ACHN (cell line): ENCODE measurements around the gene TIAM2.
"Not testable (repeated sequence)": the region's sequence is repeated elsewhere in the genome, so short reads cannot be mapped to it uniquely, and the experiment has no call there.

Experiments
- DNase-seq: peaks from one replicate; pipeline ENCODE4 v3.0.0-alpha.2; 2015
- in situ Hi-C: cut with HindIII; loops from 2 replicates; pipeline ENCODE4 v1.10.0; 2017; ENCODE audit warnings: low sequenced_read_pairs, low pct_ligation_motif_present, low pct_unique_long_range_greater_than_20kb

Gene TIAM2

DNA sequence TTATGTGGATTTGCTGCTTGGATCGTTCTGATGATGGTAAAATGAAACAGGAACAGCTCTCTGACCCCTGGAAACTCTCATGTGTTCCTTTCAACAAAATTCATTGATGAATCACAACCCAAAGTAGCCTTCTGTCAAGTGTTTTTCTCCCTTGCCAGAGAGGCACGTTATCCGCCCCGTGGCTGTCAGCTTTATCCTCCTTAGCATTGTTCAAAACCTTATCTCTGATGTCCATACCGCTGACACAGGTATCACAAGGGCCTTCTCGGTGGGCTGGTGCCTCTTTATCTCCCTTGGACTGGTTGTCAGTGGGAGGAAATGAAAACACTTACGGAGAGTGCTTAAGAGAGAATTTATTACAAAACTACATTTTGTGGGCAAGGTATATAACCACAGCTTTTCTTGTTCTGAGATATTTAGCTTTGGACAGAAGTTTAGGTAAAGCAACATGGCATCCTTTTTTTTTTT lies 84.9 kb downstream of the TIAM2 start:
- in situ Hi-C loops = no loop called here
- no peak for DNase-seq

- in situ Hi-C loops = no loop called here
- no peak for DNase-seq
Measured at GRCh38 chr6:155080881-155081845, 86.0 kb downstream of the TIAM2 start.

GRCh38 chr6:155084431-155085123 lies 89.5 kb downstream of the TIAM2 start:
- no peak for DNase-seq
- in situ Hi-C loops = no loop called here

DNA sequence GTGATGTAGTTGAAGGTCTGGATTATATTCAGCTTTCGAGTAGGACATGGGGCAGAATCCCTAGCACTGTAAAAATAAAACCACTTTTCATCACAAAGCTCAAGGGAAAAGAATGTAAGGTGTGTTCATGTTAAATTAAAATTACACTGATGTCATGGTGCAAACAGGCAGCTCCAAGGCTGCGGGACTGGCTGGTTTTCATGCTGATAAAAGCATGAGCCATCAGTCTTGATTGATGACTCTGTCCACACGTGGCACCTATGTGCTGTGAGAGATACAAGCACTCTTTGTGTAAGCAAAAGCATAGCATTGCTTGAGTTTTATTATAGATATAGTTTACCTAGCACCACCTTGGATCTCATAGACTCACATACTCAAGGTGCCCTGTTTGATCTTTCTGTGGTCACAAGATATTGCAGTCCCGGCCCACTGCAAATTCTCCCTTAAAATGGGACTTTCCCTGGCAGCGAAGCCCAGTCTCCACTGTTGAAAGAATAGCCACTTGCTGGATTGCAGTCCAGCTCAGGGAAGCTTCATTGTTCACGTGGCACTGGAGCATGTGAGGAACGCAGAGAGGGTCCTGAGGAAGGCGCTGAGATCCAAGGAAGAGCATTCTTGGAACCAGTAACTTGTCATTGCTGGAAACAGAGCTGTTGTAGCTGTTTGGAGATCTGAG lies 90.6 kb downstream of the TIAM2 start:
- in situ Hi-C loops = no loop called here
- peak; percentile 9 for DNase-seq

- no peak for DNase-seq
- in situ Hi-C loops = no loop called here
Measured at GRCh38 chr6:155088856-155089255, 93.7 kb downstream of the TIAM2 start.

- peak; percentile 3 for DNase-seq
- in situ Hi-C loops = no loop called here
Measured at GRCh38 chr6:155089746-155090145, 94.6 kb downstream of the TIAM2 start.

- peak; percentile 4 for DNase-seq
Measured at GRCh38 chr6:155090166-155090565, 95.1 kb downstream of the TIAM2 start.

DNA sequence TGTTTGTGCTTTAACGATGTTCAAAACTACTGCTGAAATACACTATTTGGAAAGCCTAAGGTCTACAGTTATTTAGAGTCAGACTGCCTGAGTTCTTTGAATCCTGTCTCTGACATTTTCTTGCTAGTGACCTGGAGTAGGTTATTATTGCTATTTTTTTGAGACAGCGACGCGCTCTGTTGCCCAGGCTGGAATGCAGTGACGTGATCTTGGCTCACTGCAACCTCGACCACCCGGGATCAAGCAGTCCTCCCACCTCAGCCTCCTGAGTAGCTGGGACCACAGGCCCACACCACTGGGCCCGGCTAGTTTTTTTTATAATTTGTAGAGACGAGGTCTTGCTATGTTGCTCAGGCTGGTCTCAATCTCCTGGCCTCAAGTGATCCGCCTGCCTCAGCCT lies 96.6 kb downstream of the TIAM2 start:
- DNase-seq = no peak
- in situ Hi-C loops = no loop called here

More at GRCh38 chr6:155090166-155090565, 95.1 kb downstream of the TIAM2 start:
- in situ Hi-C loops = no loop called here

- in situ Hi-C loops = no loop called here
- no peak for DNase-seq
Measured at GRCh38 chr6:155093430-155093829, 98.3 kb downstream of the TIAM2 start.

- peak; percentile 33 for DNase-seq
- in situ Hi-C loops = no loop called here
Measured at GRCh38 chr6:155100087-155100486, 105.0 kb downstream of the TIAM2 start.

GRCh38 chr6:155100591-155100990 lies 105.5 kb downstream of the TIAM2 start:
- in situ Hi-C loops = no loop called here
- DNase-seq = no peak

GRCh38 chr6:155103083-155103645 lies 108.0 kb downstream of the TIAM2 start:
- in situ Hi-C loops = not testable (repeated sequence)
- DNase-seq = peak; percentile 27

GRCh38 chr6:155103816-155104366 lies 108.8 kb downstream of the TIAM2 start:
- DNase-seq = no peak
- in situ Hi-C loops = no loop called here

GRCh38 chr6:155106456-155107115 lies 111.5 kb downstream of the TIAM2 start:
- no peak for DNase-seq
- in situ Hi-C loops = no loop called here

GRCh38 chr6:155107432-155108069 lies 112.4 kb downstream of the TIAM2 start:
- in situ Hi-C loops = no loop called here
- DNase-seq = no peak

DNA sequence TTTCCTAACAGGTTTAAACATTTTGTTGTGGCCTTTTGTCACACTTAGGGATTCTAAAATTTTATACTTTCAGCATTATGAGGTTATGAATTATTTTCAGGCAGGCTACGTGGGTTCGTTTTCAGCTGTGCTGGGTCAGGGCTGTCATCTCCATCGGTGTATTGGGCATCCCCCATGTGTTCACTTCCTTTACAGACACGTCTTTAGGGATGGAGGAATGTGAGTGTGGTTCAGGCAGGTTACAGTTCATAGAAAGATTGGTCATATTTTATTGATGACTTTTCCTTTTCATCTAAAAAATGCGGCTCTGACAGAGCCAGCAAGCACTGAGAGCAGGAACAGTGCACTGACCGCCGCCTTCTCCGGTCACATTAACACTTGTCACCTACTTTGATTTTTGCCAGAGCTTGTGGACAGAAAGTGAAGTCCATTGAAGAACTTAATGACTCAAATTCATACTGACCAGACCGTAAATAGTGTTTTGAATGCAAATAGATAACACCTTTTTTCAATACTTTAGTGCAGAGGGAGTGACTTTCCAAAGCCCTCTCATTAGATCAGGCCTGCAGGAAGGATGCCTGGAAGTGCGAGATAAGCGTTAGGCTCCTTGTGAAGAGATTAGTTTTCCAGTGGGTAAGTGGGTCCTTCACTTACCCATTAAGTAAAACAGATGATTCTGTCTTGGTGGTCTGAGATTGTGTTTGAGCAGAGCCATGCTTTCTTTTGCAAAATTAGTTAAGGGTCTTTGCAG lies 113.1 kb downstream of the TIAM2 start:
- in situ Hi-C loops = no loop called here
- no peak for DNase-seq

GRCh38 chr6:155110721-155111120 lies 115.6 kb downstream of the TIAM2 start:
- in situ Hi-C loops = no loop called here

More at GRCh38 chr6:155110721-155111120, 115.6 kb downstream of the TIAM2 start:
- DNase-seq = no peak
